Activated naive CD8-positive, alpha-beta T cell treated with anti-CD3 and anti-CD28 coated beads, Interleukin-2, amount 10 ng/mL, durations not matched to agents 7 days and 5 days (primary cell): ENCODE data around the gene LRP1B. TPM values are rescaled to one million over a fixed set of nuclear protein-coding genes. Genes with fewer than 3 reads are reported as not detected.
"Not testable (repeated sequence)": the region's sequence is repeated elsewhere in the genome, so short reads cannot be mapped to it uniquely, and the experiment has no call there.

Experiments used
- ATAC-seq: fragments of 150-1000 bp; cut with Tn5 transposase; one replicate; pipeline ENCODE4 v1.10.0; 2021; ENCODE audit warnings: low read depth, moderate library complexity
- POLR2A ChIA-PET: fragments of 350-600 bp; sonication (Branson Sonifier 250); formaldehyde crosslinking; loops from one replicate; lab custom pipeline; 2021; ENCODE audit warnings: antibody characterized with exemption; lab: Charles Lee
- DNase-seq: peaks from one replicate; pipeline ENCODE4 v3.0.0; 2021
- H3K27ac Mint-ChIP-seq: one replicate; pipeline ENCODE4 v1.8.0; 2022; ENCODE audit warnings: mild to moderate bottlenecking, mixed read lengths
- H3K27me3 Mint-ChIP-seq: one replicate; pipeline ENCODE4 v1.8.0; 2022; ENCODE audit warnings: mild to moderate bottlenecking, moderate library complexity, mixed read lengths
- H3K36me3 Mint-ChIP-seq: one replicate; pipeline ENCODE4 v1.8.0; 2021; ENCODE audit warnings: mild to moderate bottlenecking, mixed read lengths
- H3K4me1 Mint-ChIP-seq: one replicate; pipeline ENCODE4 v1.8.0; 2021; ENCODE audit warnings: mixed read lengths
- H3K4me3 Mint-ChIP-seq: one replicate; pipeline ENCODE4 v1.8.0; 2022; ENCODE audit warnings: mild to moderate bottlenecking, moderate library complexity, mixed read lengths
- H3K9me3 Mint-ChIP-seq: one replicate; pipeline ENCODE4 v1.8.0; 2021; ENCODE audit warnings: mixed read lengths
- total RNA-seq, 2 experiments: library from RNA; stranded (reverse); gene quantifications; one replicate each; pipeline ENCODE4 v1.2.3, GENCODE V29; 2021

LRP1B gene
- total RNA-seq, 2 experiments from 2014 or later: not detected

GRCh38 chr2:140662504-140662903, 1468.3 kb downstream of the LRP1B start:
- ATAC-seq (no peak), DNase-seq (no peak)
- Mint-ChIP-seq H3K4me3 (no peak overlapping the region), H3K4me1 (no peaks in the 10 kb centered on the region), H3K27ac (no peak overlapping the region), H3K27me3 (no peaks in the 10 kb centered on the region), H3K36me3 (no peaks in the 10 kb centered on the region), H3K9me3 (no peaks in the 10 kb centered on the region)
- POLR2A ChIA-PET: no interaction called here

GRCh38 chr2:140658760-140659692, 1471.8 kb downstream of the LRP1B start:
- Mint-ChIP-seq H3K36me3 (no peaks in the 10 kb centered on the region), H3K9me3 (no peaks in the 10 kb centered on the region), H3K4me3 (no peak overlapping the region), H3K4me1 (no peaks in the 10 kb centered on the region), H3K27ac (no peak overlapping the region), H3K27me3 (no peaks in the 10 kb centered on the region)
- DNase-seq: no peak
- POLR2A ChIA-PET: no interaction called here
- no peak for ATAC-seq

- DNase-seq (no peak), ATAC-seq (no peak)
- H3K36me3 Mint-ChIP-seq: no peaks in the 10 kb centered on the region
- H3K27me3 Mint-ChIP-seq: no peaks in the 10 kb centered on the region
- no peak overlapping the region for H3K27ac Mint-ChIP-seq
- H3K4me3 Mint-ChIP-seq: no peak overlapping the region
- no peaks in the 10 kb centered on the region for H3K9me3 Mint-ChIP-seq
- H3K4me1 Mint-ChIP-seq: no peaks in the 10 kb centered on the region
- POLR2A ChIA-PET: no interaction called here
These were observed 1473.2 kb downstream of the LRP1B start for GRCh38 chr2:140657657-140658056.

GRCh38 chr2:140654565-140654964, 1476.3 kb downstream of the LRP1B start:
- POLR2A ChIA-PET: no interaction called here
- ATAC-seq (no peak), DNase-seq (no peak)
- no peak overlapping the region for H3K27ac Mint-ChIP-seq
- no peaks in the 10 kb centered on the region for H3K27me3 Mint-ChIP-seq
- H3K9me3 Mint-ChIP-seq: no peaks in the 10 kb centered on the region
- no peak overlapping the region for H3K4me3 Mint-ChIP-seq
- no peaks in the 10 kb centered on the region for H3K4me1 Mint-ChIP-seq
- no peaks in the 10 kb centered on the region for H3K36me3 Mint-ChIP-seq

- Mint-ChIP-seq H3K27me3 (no peaks in the 10 kb centered on the region), H3K9me3 (peaks cover 3% of the 10 kb centered on the region), H3K4me1 (no peaks in the 10 kb centered on the region), H3K4me3 (no peak overlapping the region), H3K36me3 (no peaks in the 10 kb centered on the region), H3K27ac (no peak overlapping the region)
- DNase-seq (no peak), ATAC-seq (no peak)
- POLR2A ChIA-PET: no interaction called here
These were observed 1480.0 kb downstream of the LRP1B start for GRCh38 chr2:140650825-140651224.

- H3K36me3 Mint-ChIP-seq, H3K27me3 Mint-ChIP-seq, H3K4me3 Mint-ChIP-seq, H3K4me1 Mint-ChIP-seq, ATAC-seq, POLR2A ChIA-PET, DNase-seq, H3K9me3 Mint-ChIP-seq, H3K27ac Mint-ChIP-seq: not testable (repeated sequence)
These were observed 1480.7 kb downstream of the LRP1B start for GRCh38 chr2:140650134-140650533.

- Mint-ChIP-seq H3K27me3 (no peaks in the 10 kb centered on the region), H3K27ac (no peak overlapping the region), H3K4me3 (no peak overlapping the region), H3K9me3 (peaks cover 3% of the 10 kb centered on the region), H3K4me1 (no peaks in the 10 kb centered on the region), H3K36me3 (no peaks in the 10 kb centered on the region)
- POLR2A ChIA-PET: no interaction called here
- ATAC-seq: no peak
- no peak for DNase-seq
These were observed 1482.4 kb downstream of the LRP1B start for GRCh38 chr2:140648393-140648792.

- DNase-seq: no peak
- Mint-ChIP-seq H3K4me3 (no peak overlapping the region), H3K9me3 (peaks cover 4% of the 10 kb centered on the region), H3K27ac (no peak overlapping the region), H3K36me3 (no peaks in the 10 kb centered on the region), H3K4me1 (no peaks in the 10 kb centered on the region), H3K27me3 (no peaks in the 10 kb centered on the region)
- ATAC-seq: no peak
- POLR2A ChIA-PET: no interaction called here
These were observed 1487.0 kb downstream of the LRP1B start for GRCh38 chr2:140643761-140644187.

GRCh38 chr2:140641163-140641562, 1489.7 kb downstream of the LRP1B start:
- no peak overlapping the region for H3K4me3 Mint-ChIP-seq
- POLR2A ChIA-PET: no interaction called here
- ATAC-seq: no peak
- DNase-seq: no peak
- no peaks in the 10 kb centered on the region for H3K4me1 Mint-ChIP-seq
- peaks cover 3% of the 10 kb centered on the region for H3K9me3 Mint-ChIP-seq
- no peaks in the 10 kb centered on the region for H3K27me3 Mint-ChIP-seq
- no peak overlapping the region for H3K27ac Mint-ChIP-seq
- H3K36me3 Mint-ChIP-seq: no peaks in the 10 kb centered on the region

GRCh38 chr2:140639628-140640027, 1491.2 kb downstream of the LRP1B start:
- Mint-ChIP-seq H3K9me3 (peaks cover 3% of the 10 kb centered on the region), H3K36me3 (no peaks in the 10 kb centered on the region), H3K4me3 (no peak overlapping the region), H3K27me3 (no peaks in the 10 kb centered on the region), H3K27ac (no peak overlapping the region), H3K4me1 (no peaks in the 10 kb centered on the region)
- no peak for DNase-seq
- ATAC-seq: no peak
- POLR2A ChIA-PET: no interaction called here

- POLR2A ChIA-PET: no interaction called here
- Mint-ChIP-seq H3K36me3 (no peaks in the 10 kb centered on the region), H3K27me3 (no peaks in the 10 kb centered on the region), H3K4me3 (no peak overlapping the region), H3K9me3 (peaks cover 7% of the 10 kb centered on the region), H3K4me1 (no peaks in the 10 kb centered on the region), H3K27ac (no peak overlapping the region)
- DNase-seq: no peak
- no peak for ATAC-seq
These were observed 1500.3 kb downstream of the LRP1B start for GRCh38 chr2:140630557-140630956.

GRCh38 chr2:140627885-140628284, 1502.9 kb downstream of the LRP1B start:
- H3K9me3 Mint-ChIP-seq: peaks cover 9% of the 10 kb centered on the region
- POLR2A ChIA-PET: no interaction called here
- H3K36me3 Mint-ChIP-seq: no peaks in the 10 kb centered on the region
- no peak overlapping the region for H3K4me3 Mint-ChIP-seq
- no peak for ATAC-seq
- H3K27ac Mint-ChIP-seq: no peak overlapping the region
- no peaks in the 10 kb centered on the region for H3K4me1 Mint-ChIP-seq
- no peak for DNase-seq
- H3K27me3 Mint-ChIP-seq: no peaks in the 10 kb centered on the region

GRCh38 chr2:140627136-140627535, 1503.7 kb downstream of the LRP1B start:
- H3K27ac Mint-ChIP-seq: no peak overlapping the region
- DNase-seq (no peak), ATAC-seq (no peak)
- no peaks in the 10 kb centered on the region for H3K27me3 Mint-ChIP-seq
- peaks cover 9% of the 10 kb centered on the region for H3K9me3 Mint-ChIP-seq
- H3K36me3 Mint-ChIP-seq: no peaks in the 10 kb centered on the region
- no peak overlapping the region for H3K4me3 Mint-ChIP-seq
- POLR2A ChIA-PET: no interaction called here
- no peaks in the 10 kb centered on the region for H3K4me1 Mint-ChIP-seq

GRCh38 chr2:140624200-140624599, 1506.6 kb downstream of the LRP1B start:
- Mint-ChIP-seq H3K27me3 (no peaks in the 10 kb centered on the region), H3K4me3 (no peak overlapping the region), H3K27ac (no peak overlapping the region), H3K36me3 (no peaks in the 10 kb centered on the region), H3K4me1 (no peaks in the 10 kb centered on the region), H3K9me3 (peaks cover 5% of the 10 kb centered on the region)
- POLR2A ChIA-PET: no interaction called here
- ATAC-seq (no peak), DNase-seq (no peak)
